Measurements from ENCODE around the gene RASSF10. TPM values are rescaled to one million over a fixed set of nuclear protein-coding genes. Genes with fewer than 3 reads are reported as not detected.
"Not testable (repeated sequence)": the region's sequence is repeated elsewhere in the genome, so short reads cannot be mapped to it uniquely, and the experiment has no call there.

RASSF10 gene
- total and polyA plus RNA-seq, 4 experiments from 2014 or later, result not detected

- no peaks in the 10 kb centered on the region for H3K36me3 Mint-ChIP-seq
- no peaks in the 10 kb centered on the region for H3K4me1 ChIP-seq (ENCODE audit: insufficient read depth, low read length)
- no peaks in the 10 kb centered on the region for H3K4me1 Mint-ChIP-seq
- H3K9me3 ChIP-seq (ENCODE audit: control insufficient read depth in 1 of 2, low read length in 2 of 2), result no peaks in the 10 kb centered on the region
- H3K27me3 Mint-ChIP-seq, result peaks cover 17 to 20% of the 10 kb centered on the region in 2 donors
- H3K27ac Mint-ChIP-seq, result no peak overlapping the region
- H3K9me3 Mint-ChIP-seq, result peaks cover 0 to 3% (median 0%) of the 10 kb centered on the region in 8 donors
- intact Hi-C loops (cut with micrococcal nuclease), result no loop called here
- no peaks in the 10 kb centered on the region for H3K36me3 ChIP-seq (ENCODE audit: insufficient read depth, low read length)
- DNase-seq, result no peak
- ChIA-PET POLR2A (ENCODE audit: partially characterized antibody) (no interaction called here), CTCF (ENCODE audit: partially characterized antibody) (no interaction called here)
- peaks cover 2% of the 10 kb centered on the region for H3K27me3 ChIP-seq (ENCODE audit: insufficient read depth, low read length)
- H3K4me3 ChIP-seq (ENCODE audit: low read length in 2 of 2), result no peak overlapping the region
- no peak overlapping the region for H3K4me3 Mint-ChIP-seq
- no peak overlapping the region for H3K27ac ChIP-seq (ENCODE audit: low read depth, low read length)
Measured at GRCh38 chr11:13036235-13036634, 27.1 kb downstream of the RASSF10 start.

- H3K4me3 Mint-ChIP-seq, result no peak overlapping the region
- no peaks in the 10 kb centered on the region for H3K36me3 Mint-ChIP-seq
- peaks cover 2% of the 10 kb centered on the region for H3K27me3 ChIP-seq (ENCODE audit: insufficient read depth, low read length)
- peaks cover 19 to 22% of the 10 kb centered on the region in 2 donors for H3K27me3 Mint-ChIP-seq
- no peaks in the 10 kb centered on the region for H3K4me1 Mint-ChIP-seq
- no peaks in the 10 kb centered on the region for H3K36me3 ChIP-seq (ENCODE audit: insufficient read depth, low read length)
- H3K4me3 ChIP-seq (ENCODE audit: low read length in 2 of 2), result no peak overlapping the region
- no peak overlapping the region for H3K27ac Mint-ChIP-seq
- DNase-seq, result no peak
- CTCF ChIA-PET (ENCODE audit: partially characterized antibody), result no interaction called here
- H3K4me1 ChIP-seq (ENCODE audit: insufficient read depth, low read length), result no peaks in the 10 kb centered on the region
- intact Hi-C loops (cut with micrococcal nuclease), result no loop called here
- H3K9me3 Mint-ChIP-seq, result peaks cover 0 to 3% (median 0%) of the 10 kb centered on the region in 8 donors
- no peak overlapping the region for H3K27ac ChIP-seq (ENCODE audit: low read depth, low read length)
- H3K9me3 ChIP-seq (ENCODE audit: control insufficient read depth in 1 of 2, low read length in 2 of 2), result no peaks in the 10 kb centered on the region
- POLR2A ChIA-PET (ENCODE audit: partially characterized antibody), result no interaction called here
Measured at GRCh38 chr11:13038366-13038765, 29.2 kb downstream of the RASSF10 start.

GRCh38 chr11:13039126-13039525 lies 30.0 kb downstream of the RASSF10 start:
- no peaks in the 10 kb centered on the region for H3K4me1 Mint-ChIP-seq
- no peaks in the 10 kb centered on the region for H3K36me3 Mint-ChIP-seq
- no peaks in the 10 kb centered on the region for H3K36me3 ChIP-seq (ENCODE audit: insufficient read depth, low read length)
- intact Hi-C loops (cut with micrococcal nuclease), result no loop called here
- DNase-seq, result no peak
- ChIA-PET POLR2A (ENCODE audit: partially characterized antibody) (no interaction called here), CTCF (ENCODE audit: partially characterized antibody) (no interaction called here)
- H3K27ac ChIP-seq (ENCODE audit: low read depth, low read length), result no peak overlapping the region
- no peak overlapping the region for H3K4me3 ChIP-seq (ENCODE audit: low read length in 2 of 2)
- H3K9me3 Mint-ChIP-seq, result peaks cover 0 to 3% (median 0%) of the 10 kb centered on the region in 8 donors
- no peaks in the 10 kb centered on the region for H3K9me3 ChIP-seq (ENCODE audit: control insufficient read depth in 1 of 2, low read length in 2 of 2)
- no peak overlapping the region for H3K27ac Mint-ChIP-seq
- no peak overlapping the region for H3K4me3 Mint-ChIP-seq
- H3K27me3 Mint-ChIP-seq, result peaks cover 19% of the 10 kb centered on the region in 2 donors
- no peaks in the 10 kb centered on the region for H3K4me1 ChIP-seq (ENCODE audit: insufficient read depth, low read length)
- peaks cover 2% of the 10 kb centered on the region for H3K27me3 ChIP-seq (ENCODE audit: insufficient read depth, low read length)

- ChIA-PET POLR2A (ENCODE audit: partially characterized antibody) (no interaction called here), CTCF (ENCODE audit: partially characterized antibody) (no interaction called here)
- Histone ChIP-seq H3K36me3 (ENCODE audit: insufficient read depth, low read length) (no peaks in the 10 kb centered on the region), H3K4me3 (ENCODE audit: low read length in 2 of 2) (no peak overlapping the region), H3K27ac (ENCODE audit: low read depth, low read length) (no peak overlapping the region), H3K27me3 (ENCODE audit: insufficient read depth, low read length) (peaks cover 2% of the 10 kb centered on the region), H3K9me3 (ENCODE audit: control insufficient read depth in 1 of 2, low read length in 2 of 2) (no peaks in the 10 kb centered on the region), H3K4me1 (ENCODE audit: insufficient read depth, low read length) (no peaks in the 10 kb centered on the region)
- H3K4me3 Mint-ChIP-seq, result no peak overlapping the region
- H3K4me1 Mint-ChIP-seq, result no peaks in the 10 kb centered on the region
- H3K36me3 Mint-ChIP-seq, result no peaks in the 10 kb centered on the region
- intact Hi-C loops (cut with micrococcal nuclease), result no loop called here
- H3K27me3 Mint-ChIP-seq, result peaks cover 9 to 11% of the 10 kb centered on the region in 2 donors
- DNase-seq, result no peak
- H3K9me3 Mint-ChIP-seq, result peaks cover 0 to 3% (median 0%) of the 10 kb centered on the region in 8 donors
- H3K27ac Mint-ChIP-seq, result no peak overlapping the region
Measured at GRCh38 chr11:13040969-13041561, 31.9 kb downstream of the RASSF10 start.

- Histone ChIP-seq H3K36me3 (ENCODE audit: insufficient read depth, low read length) (no peaks in the 10 kb centered on the region), H3K9me3 (ENCODE audit: control insufficient read depth in 1 of 2, low read length in 2 of 2) (no peaks in the 10 kb centered on the region), H3K27me3 (ENCODE audit: insufficient read depth, low read length) (peaks cover 2% of the 10 kb centered on the region), H3K4me3 (ENCODE audit: low read length in 2 of 2) (no peak overlapping the region), H3K27ac (ENCODE audit: low read depth, low read length) (no peak overlapping the region), H3K4me1 (ENCODE audit: insufficient read depth, low read length) (no peaks in the 10 kb centered on the region)
- intact Hi-C loops (cut with micrococcal nuclease), result no loop called here
- peaks cover 9 to 11% of the 10 kb centered on the region in 2 donors for H3K27me3 Mint-ChIP-seq
- H3K4me3 Mint-ChIP-seq, result no peak overlapping the region
- no peaks in the 10 kb centered on the region for H3K36me3 Mint-ChIP-seq
- H3K27ac Mint-ChIP-seq, result no peak overlapping the region
- ChIA-PET CTCF (ENCODE audit: partially characterized antibody) (no interaction called here), POLR2A (ENCODE audit: partially characterized antibody) (no interaction called here)
- peaks cover 0 to 2% (median 0%) of the 10 kb centered on the region in 8 donors for H3K9me3 Mint-ChIP-seq
- no peak for DNase-seq
- H3K4me1 Mint-ChIP-seq, result no peaks in the 10 kb centered on the region
Measured at GRCh38 chr11:13042873-13043342, 33.8 kb downstream of the RASSF10 start.

GRCh38 chr11:13043912-13044628 lies 35.0 kb downstream of the RASSF10 start:
- Histone ChIP-seq H3K27ac (ENCODE audit: low read depth, low read length) (no peak overlapping the region), H3K9me3 (ENCODE audit: control insufficient read depth in 1 of 2, low read length in 2 of 2) (no peaks in the 10 kb centered on the region), H3K4me1 (ENCODE audit: insufficient read depth, low read length) (no peaks in the 10 kb centered on the region), H3K27me3 (ENCODE audit: insufficient read depth, low read length) (peaks cover 2% of the 10 kb centered on the region), H3K4me3 (ENCODE audit: low read length in 2 of 2) (no peak overlapping the region), H3K36me3 (ENCODE audit: insufficient read depth, low read length) (no peaks in the 10 kb centered on the region)
- no peak for DNase-seq
- no peaks in the 10 kb centered on the region for H3K36me3 Mint-ChIP-seq
- H3K27me3 Mint-ChIP-seq, result peaks cover 10% of the 10 kb centered on the region in 2 donors
- no peaks in the 10 kb centered on the region for H3K4me1 Mint-ChIP-seq
- no peak overlapping the region for H3K4me3 Mint-ChIP-seq
- intact Hi-C loops (cut with micrococcal nuclease), result no loop called here
- ChIA-PET POLR2A (ENCODE audit: partially characterized antibody) (no interaction called here), CTCF (ENCODE audit: partially characterized antibody) (no interaction called here)
- H3K27ac Mint-ChIP-seq, result no peak overlapping the region
- peaks cover 0 to 2% (median 0%) of the 10 kb centered on the region in 8 donors for H3K9me3 Mint-ChIP-seq

- H3K9me3 ChIP-seq (ENCODE audit: control insufficient read depth in 1 of 2, low read length in 2 of 2); intact Hi-C loops (cut with micrococcal nuclease); H3K9me3 Mint-ChIP-seq; DNase-seq; H3K4me3 Mint-ChIP-seq; CTCF ChIA-PET (ENCODE audit: partially characterized antibody); H3K27ac Mint-ChIP-seq; H3K36me3 ChIP-seq (ENCODE audit: insufficient read depth, low read length); H3K4me3 ChIP-seq (ENCODE audit: low read length in 2 of 2); H3K4me1 Mint-ChIP-seq; H3K27ac ChIP-seq (ENCODE audit: low read depth, low read length); H3K36me3 Mint-ChIP-seq; POLR2A ChIA-PET (ENCODE audit: partially characterized antibody); H3K27me3 ChIP-seq (ENCODE audit: insufficient read depth, low read length); H3K4me1 ChIP-seq (ENCODE audit: insufficient read depth, low read length): not testable (repeated sequence)
- peaks cover 6 to 11% of the 10 kb centered on the region in 2 donors for H3K27me3 Mint-ChIP-seq
Measured at GRCh38 chr11:13045089-13045488, 36.0 kb downstream of the RASSF10 start.
